Measurements from ENCODE around the gene ACOT13.
A peak's percentile ranks its signal among the peaks of the same experiment; 100 is the strongest.

The ACOT13 gene

DNA sequence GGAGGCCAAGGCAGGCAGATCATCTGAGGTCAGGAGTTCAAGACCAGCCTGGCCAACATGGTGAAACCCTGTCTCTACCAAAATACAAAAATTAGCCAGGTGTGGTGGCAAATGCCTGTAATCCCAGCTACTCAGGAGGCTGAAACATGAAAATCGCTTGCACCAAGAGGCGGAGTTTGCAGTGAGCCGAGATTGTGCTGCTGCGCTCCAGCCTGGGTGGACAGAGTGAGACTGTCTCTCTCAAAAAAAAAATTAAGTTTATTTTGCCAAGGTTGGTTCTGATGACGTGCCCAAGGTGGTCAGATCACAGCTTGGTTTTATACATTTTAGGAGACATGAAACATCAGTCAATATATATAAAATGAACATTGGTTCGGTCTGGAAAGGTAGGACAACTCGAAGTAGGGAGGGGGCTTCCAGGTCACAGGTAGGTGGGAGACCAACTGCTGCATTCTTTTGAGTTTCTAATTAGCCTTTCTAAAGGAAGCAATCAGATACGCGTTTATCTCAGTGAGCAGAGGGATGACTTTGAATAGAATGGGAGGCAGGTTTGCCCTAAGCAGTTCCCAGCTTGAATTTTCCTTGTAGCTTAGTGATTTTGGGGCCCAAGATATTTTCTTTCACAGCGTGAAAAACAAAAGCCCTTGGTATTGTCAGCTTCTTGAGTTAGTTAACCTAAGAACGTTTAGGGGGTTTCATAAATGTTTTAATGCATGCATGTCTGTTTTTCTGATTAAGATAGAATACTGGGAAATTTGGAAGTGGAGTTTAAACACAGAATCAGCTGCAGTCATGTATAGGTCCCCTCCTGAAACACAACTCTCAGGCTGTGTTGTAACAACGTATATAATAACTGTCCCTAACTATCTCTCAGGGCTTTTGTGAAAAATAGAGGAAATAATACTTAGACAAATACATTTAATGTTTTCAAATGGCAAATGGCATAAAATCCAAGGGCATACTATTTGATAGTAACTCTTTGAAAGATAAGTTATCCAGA is 16.7 kb downstream of the ACOT13 start:
- Histone ChIP-seq H4K91ac (ENCODE audit: low read length) (no peak overlapping the region), H3K23ac (ENCODE audit: low read length in 2 of 2) (no peak overlapping the region), H2AK5ac (ENCODE audit: low read length, severe bottlenecking) (no peak overlapping the region), H3K4ac (ENCODE audit: low read depth in 1 of 2, low read length in 2 of 2) (no peak overlapping the region), H4K8ac (ENCODE audit: low read length) (no peak overlapping the region), H3K4me1 (ENCODE audit: control insufficient read depth, insufficient read depth, low read depth, low read length) (no peaks in the 10 kb centered on the region), H3K27ac (ENCODE audit: low read length, poor library complexity, severe bottlenecking) (no peak overlapping the region), H3K79me1 (replicated peaks; ENCODE audit: low read length, poor library complexity, severe bottlenecking) (peaks cover 5% of the 10 kb centered on the region), H3K27me3 (ENCODE audit: control insufficient read depth in 1 of 2, insufficient read depth in 1 of 2, low read length in 2 of 2) (no peaks in the 10 kb centered on the region), H2BK120ac (ENCODE audit: low read depth, low read length) (no peak overlapping the region), H2BK5ac (ENCODE audit: low read depth, low read length, poor library complexity, severe bottlenecking) (no peak overlapping the region), H2BK12ac (ENCODE audit: low read length in 2 of 2) (no peak overlapping the region), H3K18ac (ENCODE audit: low read depth in 1 of 2, low read length in 2 of 2) (no peak overlapping the region), H3K36me3 (ENCODE audit: control insufficient read depth in 1 of 2, insufficient read depth in 2 of 2, low read depth in 1 of 2, low read length in 2 of 2) (peaks cover 0 to 2% of the 10 kb centered on the region in 2 experiments), H3K14ac (ENCODE audit: low read length in 2 of 2) (no peak overlapping the region), H3K4me2 (ENCODE audit: low read length, poor library complexity, severe bottlenecking) (no peak overlapping the region), H3K9me3 (ENCODE audit: control insufficient read depth, low read length) (no peaks in the 10 kb centered on the region), H2AFZ (ENCODE audit: low read depth, low read length) (no peak overlapping the region), H2BK15ac (ENCODE audit: low read depth, poor library complexity, severe bottlenecking) (no peak overlapping the region), H3K4me3 (ENCODE audit: insufficient read depth in 1 of 2, low read depth in 1 of 2, low read length in 2 of 2) (no peak overlapping the region), H3K9ac (ENCODE audit: low read length) (no peak overlapping the region)
- DNase-seq, result no peak
- WGBS, result 49% methylated on average over 10 of the region's 12 CpGs

DNA sequence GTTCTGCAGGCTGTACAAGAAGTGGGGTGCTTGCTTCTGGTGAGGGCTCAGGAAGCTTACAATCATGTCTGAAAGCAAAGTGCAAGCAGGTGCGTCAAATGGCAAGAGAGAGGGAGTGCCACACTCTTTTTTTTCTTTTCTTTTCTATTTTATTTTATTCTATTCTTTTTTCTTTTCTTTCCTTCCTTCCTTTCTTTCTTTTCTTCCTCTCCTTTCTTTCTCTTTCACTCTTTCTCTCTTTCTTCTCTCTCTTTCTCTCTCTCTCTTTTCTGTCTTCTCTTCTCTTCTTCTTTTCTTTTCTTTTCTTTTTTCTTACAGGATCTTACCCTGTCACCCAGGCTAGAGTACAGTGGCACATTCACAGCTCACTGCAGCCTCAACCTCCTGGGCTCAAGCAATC is 19.5 kb downstream of the ACOT13 start:
- Histone ChIP-seq H3K23ac (ENCODE audit: low read length in 2 of 2) (no peak overlapping the region), H3K9ac (ENCODE audit: low read length) (no peak overlapping the region), H3K18ac (ENCODE audit: low read depth in 1 of 2, low read length in 2 of 2) (no peak overlapping the region), H2BK5ac (ENCODE audit: low read depth, low read length, poor library complexity, severe bottlenecking) (no peak overlapping the region), H2BK120ac (ENCODE audit: low read depth, low read length) (no peak overlapping the region), H2AK5ac (ENCODE audit: low read length, severe bottlenecking) (no peak overlapping the region), H3K4me3 (ENCODE audit: insufficient read depth in 1 of 2, low read depth in 1 of 2, low read length in 2 of 2) (no peak overlapping the region), H4K8ac (ENCODE audit: low read length) (no peak overlapping the region), H3K14ac (ENCODE audit: low read length in 2 of 2) (no peak overlapping the region), H3K36me3 (ENCODE audit: control insufficient read depth in 1 of 2, insufficient read depth in 2 of 2, low read depth in 1 of 2, low read length in 2 of 2) (peaks cover 0 to 2% of the 10 kb centered on the region in 2 experiments), H3K27ac (ENCODE audit: low read length, poor library complexity, severe bottlenecking) (no peak overlapping the region), H2AFZ (ENCODE audit: low read depth, low read length) (no peak overlapping the region), H2BK15ac (ENCODE audit: low read depth, poor library complexity, severe bottlenecking) (no peak overlapping the region), H3K9me3 (ENCODE audit: control insufficient read depth, low read length) (no peaks in the 10 kb centered on the region), H2BK12ac (ENCODE audit: low read length in 2 of 2) (no peak overlapping the region), H3K4ac (ENCODE audit: low read depth in 1 of 2, low read length in 2 of 2) (no peak overlapping the region), H4K91ac (ENCODE audit: low read length) (no peak overlapping the region), H3K79me1 (replicated peaks; ENCODE audit: low read length, poor library complexity, severe bottlenecking) (peaks cover 4% of the 10 kb centered on the region), H3K4me2 (ENCODE audit: low read length, poor library complexity, severe bottlenecking) (no peak overlapping the region), H3K4me1 (ENCODE audit: control insufficient read depth, insufficient read depth, low read depth, low read length) (no peaks in the 10 kb centered on the region), H3K27me3 (ENCODE audit: control insufficient read depth in 1 of 2, insufficient read depth in 1 of 2, low read length in 2 of 2) (no peaks in the 10 kb centered on the region)
- 86% methylated on average over 1 of the region's 1 CpG for whole genome bisulfite sequencing
- no peak for DNase-seq

DNA sequence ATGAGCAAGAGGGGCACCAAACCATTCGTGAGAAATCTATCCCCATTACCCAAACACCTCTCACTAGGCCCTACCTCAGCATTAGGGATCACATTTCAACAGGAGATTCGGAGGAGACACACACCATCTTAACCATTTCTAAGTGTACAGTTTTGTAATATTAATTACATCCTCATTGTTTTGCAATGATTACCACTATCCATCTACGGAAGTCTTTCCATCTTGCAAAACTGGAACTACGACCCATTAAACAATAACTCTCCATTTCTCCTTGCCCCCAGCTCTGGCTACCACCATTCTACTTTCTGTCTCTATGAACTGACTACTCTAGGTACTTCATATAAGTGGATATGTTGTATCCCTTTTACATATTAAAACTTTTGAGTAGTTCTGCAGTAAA is 20.1 kb downstream of the ACOT13 start:
- WGBS, result 97% methylated on average over 3 of the region's 4 CpGs
- DNase-seq, result no peak
- Histone ChIP-seq H3K4ac (ENCODE audit: low read depth in 1 of 2, low read length in 2 of 2) (no peak overlapping the region), H3K27ac (ENCODE audit: low read length, poor library complexity, severe bottlenecking) (no peak overlapping the region), H3K4me2 (ENCODE audit: low read length, poor library complexity, severe bottlenecking) (no peak overlapping the region), H3K18ac (ENCODE audit: low read depth in 1 of 2, low read length in 2 of 2) (no peak overlapping the region), H2BK15ac (ENCODE audit: low read depth, poor library complexity, severe bottlenecking) (no peak overlapping the region), H3K4me3 (ENCODE audit: insufficient read depth in 1 of 2, low read depth in 1 of 2, low read length in 2 of 2) (no peak overlapping the region), H3K4me1 (ENCODE audit: control insufficient read depth, insufficient read depth, low read depth, low read length) (no peaks in the 10 kb centered on the region), H2BK120ac (ENCODE audit: low read depth, low read length) (no peak overlapping the region), H3K27me3 (ENCODE audit: control insufficient read depth in 1 of 2, insufficient read depth in 1 of 2, low read length in 2 of 2) (no peaks in the 10 kb centered on the region), H4K8ac (ENCODE audit: low read length) (no peak overlapping the region), H4K91ac (ENCODE audit: low read length) (no peak overlapping the region), H2AFZ (ENCODE audit: low read depth, low read length) (no peak overlapping the region), H2BK12ac (ENCODE audit: low read length in 2 of 2) (no peak overlapping the region), H3K79me1 (replicated peaks; ENCODE audit: low read length, poor library complexity, severe bottlenecking) (peaks cover 2% of the 10 kb centered on the region), H3K36me3 (ENCODE audit: control insufficient read depth in 1 of 2, insufficient read depth in 2 of 2, low read depth in 1 of 2, low read length in 2 of 2) (peaks cover 0 to 2% of the 10 kb centered on the region in 2 experiments), H2BK5ac (ENCODE audit: low read depth, low read length, poor library complexity, severe bottlenecking) (no peak overlapping the region), H3K14ac (ENCODE audit: low read length in 2 of 2) (no peak overlapping the region), H3K23ac (ENCODE audit: low read length in 2 of 2) (no peak overlapping the region), H3K9me3 (ENCODE audit: control insufficient read depth, low read length) (no peaks in the 10 kb centered on the region), H3K9ac (ENCODE audit: low read length) (no peak overlapping the region), H2AK5ac (ENCODE audit: low read length, severe bottlenecking) (no peak overlapping the region)

DNA sequence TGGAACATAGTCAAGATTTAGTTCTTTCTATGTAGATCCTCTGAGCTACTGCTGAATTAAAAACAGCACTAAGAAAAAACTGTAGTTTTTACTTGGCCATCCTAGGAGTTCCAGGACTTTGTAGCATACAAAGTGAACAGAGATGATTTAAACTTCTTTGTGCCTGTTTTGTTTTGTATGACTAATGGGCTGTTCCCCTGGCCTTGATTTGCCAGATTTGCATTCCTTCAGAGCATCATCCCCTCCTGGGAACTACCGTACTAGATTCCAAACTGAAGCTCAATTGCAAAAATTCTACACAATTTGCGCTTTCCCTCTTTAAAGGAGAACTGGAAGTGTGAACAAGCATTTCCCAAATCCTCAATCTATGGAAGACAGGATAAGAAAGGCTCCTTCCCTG is 23.1 kb downstream of the ACOT13 start:
- no peaks in the 10 kb centered on the region for H3K9me3 ChIP-seq (ENCODE audit: control insufficient read depth, low read length)
- peak overlapping the region; percentile 60 for H3K9ac ChIP-seq (ENCODE audit: low read length)
- no peaks in the 10 kb centered on the region for H3K27me3 ChIP-seq (ENCODE audit: control insufficient read depth in 1 of 2, insufficient read depth in 1 of 2, low read length in 2 of 2)
- DNase-seq, result no peak
- 88% methylated on average over 2 of the region's 2 CpGs for WGBS
- H3K4me2 ChIP-seq (ENCODE audit: low read length, poor library complexity, severe bottlenecking), result no peak overlapping the region
- no peak overlapping the region for H3K27ac ChIP-seq (ENCODE audit: low read length, poor library complexity, severe bottlenecking)
- no peak overlapping the region for H2AFZ ChIP-seq (ENCODE audit: low read depth, low read length)
- H3K79me1 ChIP-seq (replicated peaks; ENCODE audit: low read length, poor library complexity, severe bottlenecking), result peaks cover 3% of the 10 kb centered on the region
- no peak overlapping the region for H2BK12ac ChIP-seq (ENCODE audit: low read length in 2 of 2)
- H3K14ac ChIP-seq (ENCODE audit: low read length in 2 of 2), result no peak overlapping the region
- peaks cover 2 to 3% of the 10 kb centered on the region in 2 experiments for H3K36me3 ChIP-seq (ENCODE audit: control insufficient read depth in 1 of 2, insufficient read depth in 2 of 2, low read depth in 1 of 2, low read length in 2 of 2)
- no peak overlapping the region for H2BK120ac ChIP-seq (ENCODE audit: low read depth, low read length)
- no peak overlapping the region for H3K18ac ChIP-seq (ENCODE audit: low read depth in 1 of 2, low read length in 2 of 2)
- no peak overlapping the region for H2BK5ac ChIP-seq (ENCODE audit: low read depth, low read length, poor library complexity, severe bottlenecking)
- H3K4me3 ChIP-seq (ENCODE audit: insufficient read depth in 1 of 2, low read depth in 1 of 2, low read length in 2 of 2), result no peak overlapping the region
- H3K4me1 ChIP-seq (ENCODE audit: control insufficient read depth, insufficient read depth, low read depth, low read length), result no peaks in the 10 kb centered on the region
- no peak overlapping the region for H3K23ac ChIP-seq (ENCODE audit: low read length in 2 of 2)
- H2AK5ac ChIP-seq (ENCODE audit: low read length, severe bottlenecking), result no peak overlapping the region
- no peak overlapping the region for H2BK15ac ChIP-seq (ENCODE audit: low read depth, poor library complexity, severe bottlenecking)
- H4K8ac ChIP-seq (ENCODE audit: low read length), result no peak overlapping the region
- no peak overlapping the region for H4K91ac ChIP-seq (ENCODE audit: low read length)
- no peak overlapping the region for H3K4ac ChIP-seq (ENCODE audit: low read depth in 1 of 2, low read length in 2 of 2)

All from mesenchymal stem cell (in vitro differentiated cells and primary cell).